Measurements from ENCODE around the gene ADAMTS13. TPM values are rescaled to one million over a fixed set of nuclear protein-coding genes. Genes with fewer than 3 reads are reported as not detected.

ADAMTS13 gene
- total and polyA plus RNA-seq, 8 donors, result 1.5 to 18.9 (median 3.1) TPM

DNA sequence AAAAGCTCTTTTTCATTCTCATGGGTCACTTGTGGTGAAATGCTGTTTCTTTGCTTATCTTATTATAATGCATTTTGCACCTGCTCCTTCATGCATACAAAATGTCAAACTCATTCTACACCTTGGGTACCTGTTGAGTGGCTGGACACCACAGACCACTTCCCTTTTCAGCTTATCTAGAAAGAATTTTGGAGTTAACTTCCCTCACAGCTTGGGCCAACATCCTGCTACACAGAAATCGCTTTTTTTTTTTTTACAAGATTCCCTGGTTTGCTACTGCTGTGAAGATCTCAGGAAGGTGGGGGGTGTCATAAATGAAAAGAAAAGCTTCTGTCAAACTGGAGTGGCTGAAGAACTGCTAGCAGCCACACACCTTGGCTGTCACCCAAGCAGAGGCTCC is 7.0 kb upstream of the ADAMTS13 start:
- ATAC-seq (no peak), DNase-seq (no peak), FAIRE-seq (no peak)
- 61 to 71% methylated on average over 1 of the region's 1 CpG for WGBS, 2 donors
- Histone ChIP-seq H3K27ac (no peak overlapping the region), H3K36me3 (peaks cover 3 to 31% (median 13%) of the 10 kb centered on the region in 3 donors), H3K4me1 (peaks cover 9 to 14% (median 11%) of the 10 kb centered on the region in 3 donors), H3K27me3 (no peaks in the 10 kb centered on the region), H3K4me3 (no peak overlapping the region), H3K9me3 (no peaks in the 10 kb centered on the region)
- intact Hi-C loops (cut with DNase I), result no loop called here
- no peak for TF ChIP-seq CTCF (IDR thresholded peaks at IDR 0.05)

DNA sequence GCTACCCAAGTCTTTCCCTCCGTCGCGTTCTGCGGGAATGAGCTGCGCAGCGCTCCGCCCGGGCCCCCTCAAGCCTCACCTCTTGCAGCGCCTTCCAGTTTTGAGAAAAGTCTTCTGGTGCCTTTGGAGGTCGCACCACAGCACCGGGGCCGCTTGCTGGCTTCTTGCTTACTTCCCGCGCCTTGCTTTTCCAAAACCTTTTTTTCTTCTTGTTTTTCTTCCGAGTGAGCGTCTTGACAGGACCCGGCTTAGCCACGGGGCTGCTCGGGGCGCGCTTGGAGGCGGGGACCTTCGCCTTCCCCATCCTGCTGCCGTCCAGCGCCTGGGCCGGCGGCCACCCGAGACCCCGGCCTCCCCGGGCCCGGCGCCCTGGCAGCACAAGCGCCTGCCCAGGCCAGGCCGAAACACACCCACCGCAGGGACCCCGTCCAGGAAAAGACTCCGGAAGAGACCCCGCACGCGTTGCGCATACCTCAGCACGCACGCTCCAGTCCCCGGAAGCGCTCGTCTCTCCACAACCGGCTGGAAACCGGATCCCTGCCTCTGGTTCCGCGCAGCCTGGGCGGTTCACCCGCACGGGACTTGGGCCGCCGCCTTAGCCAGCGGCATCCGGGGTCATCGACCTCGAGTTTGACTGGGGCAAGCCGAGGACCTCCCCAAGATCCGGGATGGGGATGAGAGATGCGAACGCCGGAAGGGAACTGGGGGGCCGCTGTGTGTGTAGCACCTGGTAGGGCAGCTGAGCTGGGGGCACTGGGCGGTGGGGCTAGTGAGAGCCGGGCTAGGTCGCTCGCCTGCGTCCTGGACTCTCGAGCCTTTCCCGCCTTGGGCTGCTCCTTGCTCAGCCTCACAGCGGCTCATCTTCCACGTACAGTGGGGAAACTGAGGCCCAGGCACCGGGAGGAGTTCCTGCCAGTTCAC is 4.4 kb upstream of the ADAMTS13 start, which contains the start of gene REXO4:
REXO4 (minus strand) TSS at position 470 of the 921 bp plus-strand sequence; CDS start at position 304, 166 bp downstream.
- H3K4me1 ChIP-seq, result peaks cover 9 to 14% (median 11%) of the 10 kb centered on the region in 3 donors
- 1 to 3% methylated on average over 74 to 75 of the region's 75 CpGs for WGBS, 2 donors

DNA sequence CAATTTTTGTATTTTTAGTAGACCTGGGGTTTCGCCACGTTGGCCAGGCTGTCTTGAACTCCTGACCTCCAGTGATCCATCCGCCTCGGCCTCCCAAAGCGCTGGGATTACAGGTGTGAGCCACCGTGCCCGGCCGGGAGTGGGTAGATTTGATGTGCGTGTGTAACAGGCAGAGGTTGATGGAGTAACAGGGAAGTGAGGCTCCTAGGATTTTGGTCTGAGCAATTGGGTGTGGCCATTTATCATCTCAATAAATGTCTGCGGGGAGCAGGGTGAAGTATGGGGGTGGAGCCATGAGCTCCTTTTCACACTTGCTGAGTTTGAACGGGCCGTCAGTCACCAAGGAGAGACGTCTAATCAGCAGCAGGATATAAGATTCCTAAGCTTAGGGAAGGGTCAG is 3.2 kb upstream of the ADAMTS13 start:
- no peak for ATAC-seq

More for the DNA sequence above, 4.4 kb upstream of the ADAMTS13 start, which contains the start of gene REXO4:
- Histone ChIP-seq H3K9me3 (no peaks in the 10 kb centered on the region), H3K27me3 (no peaks in the 10 kb centered on the region), H3K4me3 (peak within 1 kb of the TSS; percentile 64 to 94 (median 84)), H3K27ac (peak within 1 kb of the TSS; percentile 63 to 85 (median 76)), H3K36me3 (peaks cover 3 to 7% (median 4%) of the 10 kb centered on the region in 3 donors)
- no peak for FAIRE-seq
- peak; percentile 94 to 96 (median 96) for ATAC-seq
- peak; percentile 72 to 93 (median 80) for DNase-seq
- intact Hi-C loops (cut with DNase I), result no loop called here
- no peak for TF ChIP-seq CTCF (IDR thresholded peaks at IDR 0.05)

GRCh38 chr9:133420392-133420827 is 1.8 kb upstream of the ADAMTS13 start:
- H3K27me3 ChIP-seq, result no peaks in the 10 kb centered on the region
- no peak overlapping the region for H3K4me3 ChIP-seq
- TF ChIP-seq CTCF (IDR thresholded peaks at IDR 0.05), result no peak
- no peaks in the 10 kb centered on the region for H3K9me3 ChIP-seq
- H3K4me1 ChIP-seq, result peaks cover 9 to 14% (median 11%) of the 10 kb centered on the region in 3 donors
- DNase-seq, result no peak
- 66 to 72% methylated on average over 5 of the region's 5 CpGs for WGBS, 2 donors
- ATAC-seq, result no peak
- no peaks in the 10 kb centered on the region for H3K36me3 ChIP-seq
- H3K27ac ChIP-seq, result no peak overlapping the region
- FAIRE-seq, result no peak
- intact Hi-C loops (cut with DNase I), result no loop called here

More for the DNA sequence above, 3.2 kb upstream of the ADAMTS13 start:
- Histone ChIP-seq H3K27ac (no peak overlapping the region), H3K36me3 (peaks cover 0 to 3% (median 0%) of the 10 kb centered on the region in 3 donors), H3K4me1 (peaks cover 9 to 14% (median 11%) of the 10 kb centered on the region in 3 donors), H3K27me3 (no peaks in the 10 kb centered on the region), H3K4me3 (peak overlapping the region in 1 of 4 donors; percentile 64), H3K9me3 (no peaks in the 10 kb centered on the region)
- intact Hi-C loops (cut with DNase I), result no loop called here
- FAIRE-seq (no peak), DNase-seq (no peak)
- no peak for TF ChIP-seq CTCF (IDR thresholded peaks at IDR 0.05)
- 50 to 63% methylated on average over 13 of the region's 13 CpGs for WGBS, 2 donors

Data from pancreas (tissue), 10 donors.